Right lobe of liver (tissue), 4 donors: Measurements from ENCODE around the gene PLPPR3.

ENCODE experiments used
- POLR2A ChIP-seq: fragments of 450-650 bp; IDR thresholded peaks from one replicate; pipeline ENCODE4 v1.6.1; 2017; ENCODE audit warnings: antibody characterized with exemption, mild to moderate bottlenecking
- TF ChIP-seq, protein P1 (sequence below), 4 donors: fragments of 200-600 bp in 3 of 4; fragments of 450-650 bp in 1 of 4; IDR thresholded peaks; one replicate each; pipeline versions ENCODE4 v1.5.1 to v1.8.0; 2016 to 2022; ENCODE audit warnings: antibody characterized with exemption in 4 of 4, mild to moderate bottlenecking in 2 of 4
- donor health status: DM: no; HTN: no; CAD: no.
- donor health status: DM: no; HTN: no; CAD: no.
- donor health status: DM: no; HTN: yes; CAD: no.

DNA sequence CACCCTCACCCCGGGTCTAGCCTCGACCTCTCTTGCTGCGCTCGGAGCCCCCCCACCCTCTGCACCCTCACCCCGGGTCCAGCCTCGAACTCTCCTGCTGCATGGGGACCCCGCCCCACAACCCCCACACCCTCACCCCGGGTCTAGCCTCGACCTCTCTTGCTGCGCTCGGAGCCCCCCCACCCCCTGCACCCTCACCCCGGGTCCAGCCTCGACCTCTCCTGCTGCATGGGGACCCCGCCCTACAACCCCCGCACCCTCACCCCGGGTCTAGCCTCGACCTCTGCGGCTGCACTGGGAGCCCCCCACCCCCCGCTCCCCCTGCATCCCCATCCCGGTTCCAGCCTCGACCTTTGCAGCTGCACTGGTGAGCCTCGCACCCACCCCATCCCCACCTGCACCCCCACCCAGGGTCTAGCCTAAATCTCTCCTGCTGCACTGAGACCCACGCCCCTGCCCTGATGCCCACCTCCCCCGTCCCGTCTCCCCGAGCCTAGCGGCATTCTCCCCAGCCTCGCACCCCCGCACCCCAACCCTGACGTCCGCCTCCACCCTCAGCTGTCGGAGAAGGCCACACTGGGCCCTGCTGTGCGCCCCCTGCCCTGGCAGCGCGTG lies 39.5 kb upstream of the PLPPR3 start:
- TF ChIP-seq, protein P1, sequence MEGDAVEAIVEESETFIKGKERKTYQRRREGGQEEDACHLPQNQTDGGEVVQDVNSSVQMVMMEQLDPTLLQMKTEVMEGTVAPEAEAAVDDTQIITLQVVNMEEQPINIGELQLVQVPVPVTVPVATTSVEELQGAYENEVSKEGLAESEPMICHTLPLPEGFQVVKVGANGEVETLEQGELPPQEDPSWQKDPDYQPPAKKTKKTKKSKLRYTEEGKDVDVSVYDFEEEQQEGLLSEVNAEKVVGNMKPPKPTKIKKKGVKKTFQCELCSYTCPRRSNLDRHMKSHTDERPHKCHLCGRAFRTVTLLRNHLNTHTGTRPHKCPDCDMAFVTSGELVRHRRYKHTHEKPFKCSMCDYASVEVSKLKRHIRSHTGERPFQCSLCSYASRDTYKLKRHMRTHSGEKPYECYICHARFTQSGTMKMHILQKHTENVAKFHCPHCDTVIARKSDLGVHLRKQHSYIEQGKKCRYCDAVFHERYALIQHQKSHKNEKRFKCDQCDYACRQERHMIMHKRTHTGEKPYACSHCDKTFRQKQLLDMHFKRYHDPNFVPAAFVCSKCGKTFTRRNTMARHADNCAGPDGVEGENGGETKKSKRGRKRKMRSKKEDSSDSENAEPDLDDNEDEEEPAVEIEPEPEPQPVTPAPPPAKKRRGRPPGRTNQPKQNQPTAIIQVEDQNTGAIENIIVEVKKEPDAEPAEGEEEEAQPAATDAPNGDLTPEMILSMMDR (IDR thresholded peaks at IDR 0.05) = no peak
- no peak for TF ChIP-seq POLR2A
